ENCODE measurements around the gene SLC4A8.
A peak's percentile ranks its signal among the peaks of the same experiment; 100 is the strongest.

The SLC4A8 gene

DNA sequence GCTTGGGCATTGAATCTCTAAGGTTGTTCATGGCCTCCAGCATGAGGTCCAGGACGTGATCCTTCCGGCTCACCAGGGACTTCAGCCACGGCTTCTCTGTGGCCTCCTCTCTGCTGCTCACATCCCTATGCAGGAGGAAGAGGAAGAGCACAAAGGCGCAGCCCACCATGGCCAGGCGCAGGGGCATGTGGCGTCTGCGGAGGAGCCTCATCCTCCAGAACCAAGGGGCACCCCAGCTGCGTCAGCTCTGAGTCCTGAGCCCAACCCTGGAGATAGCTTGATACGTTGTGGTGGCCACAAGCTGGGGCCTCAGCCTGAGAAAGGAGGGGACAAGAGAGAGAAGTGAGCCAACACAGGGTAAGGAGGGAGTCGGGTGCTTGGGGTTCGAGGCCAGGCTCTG is 45.1 kb upstream of the SLC4A8 start:
- H4K8ac ChIP-seq (ENCODE audit: low read length) = no peak overlapping the region
- peaks cover 0 to 6% of the 10 kb centered on the region in 2 experiments for H3K36me3 ChIP-seq (ENCODE audit: control insufficient read depth in 1 of 2, insufficient read depth in 2 of 2, low read depth in 1 of 2, low read length in 2 of 2)
- 99% methylated on average over 9 of the region's 11 CpGs for WGBS
- peaks cover 12% of the 10 kb centered on the region for H3K4me1 ChIP-seq (ENCODE audit: control insufficient read depth, insufficient read depth, low read depth, low read length)
- no peak overlapping the region for H2BK120ac ChIP-seq (ENCODE audit: low read depth, low read length)
- H3K79me1 ChIP-seq (replicated peaks; ENCODE audit: low read length, poor library complexity, severe bottlenecking) = no peaks in the 10 kb centered on the region
- H2AFZ ChIP-seq (ENCODE audit: low read depth, low read length) = no peak overlapping the region
- H2BK12ac ChIP-seq (ENCODE audit: low read length in 2 of 2) = no peak overlapping the region
- no peak overlapping the region for H3K4ac ChIP-seq (ENCODE audit: low read depth in 1 of 2, low read length in 2 of 2)
- no peak overlapping the region for H3K27ac ChIP-seq (ENCODE audit: low read length, poor library complexity, severe bottlenecking)
- DNase-seq = no peak
- no peak overlapping the region for H3K14ac ChIP-seq (ENCODE audit: low read length in 2 of 2)
- H2BK15ac ChIP-seq (ENCODE audit: low read depth, poor library complexity, severe bottlenecking) = no peak overlapping the region
- H3K18ac ChIP-seq (ENCODE audit: low read depth in 1 of 2, low read length in 2 of 2) = no peak overlapping the region
- H2BK5ac ChIP-seq (ENCODE audit: low read depth, low read length, poor library complexity, severe bottlenecking) = no peak overlapping the region
- peak overlapping the region; percentile 35 for H2AK5ac ChIP-seq (ENCODE audit: low read length, severe bottlenecking)
- no peak overlapping the region for H3K23ac ChIP-seq (ENCODE audit: low read length in 2 of 2)
- peaks cover 0 to 6% of the 10 kb centered on the region in 2 experiments for H3K27me3 ChIP-seq (ENCODE audit: control insufficient read depth in 1 of 2, insufficient read depth in 1 of 2, low read length in 2 of 2)
- H3K9ac ChIP-seq (ENCODE audit: low read length) = no peak overlapping the region
- no peak overlapping the region for H3K4me2 ChIP-seq (ENCODE audit: low read length, poor library complexity, severe bottlenecking)
- H4K91ac ChIP-seq (ENCODE audit: low read length) = no peak overlapping the region
- H3K9me3 ChIP-seq (ENCODE audit: control insufficient read depth, low read length) = no peaks in the 10 kb centered on the region
- no peak overlapping the region for H3K4me3 ChIP-seq (ENCODE audit: insufficient read depth in 1 of 2, low read depth in 1 of 2, low read length in 2 of 2)

DNA sequence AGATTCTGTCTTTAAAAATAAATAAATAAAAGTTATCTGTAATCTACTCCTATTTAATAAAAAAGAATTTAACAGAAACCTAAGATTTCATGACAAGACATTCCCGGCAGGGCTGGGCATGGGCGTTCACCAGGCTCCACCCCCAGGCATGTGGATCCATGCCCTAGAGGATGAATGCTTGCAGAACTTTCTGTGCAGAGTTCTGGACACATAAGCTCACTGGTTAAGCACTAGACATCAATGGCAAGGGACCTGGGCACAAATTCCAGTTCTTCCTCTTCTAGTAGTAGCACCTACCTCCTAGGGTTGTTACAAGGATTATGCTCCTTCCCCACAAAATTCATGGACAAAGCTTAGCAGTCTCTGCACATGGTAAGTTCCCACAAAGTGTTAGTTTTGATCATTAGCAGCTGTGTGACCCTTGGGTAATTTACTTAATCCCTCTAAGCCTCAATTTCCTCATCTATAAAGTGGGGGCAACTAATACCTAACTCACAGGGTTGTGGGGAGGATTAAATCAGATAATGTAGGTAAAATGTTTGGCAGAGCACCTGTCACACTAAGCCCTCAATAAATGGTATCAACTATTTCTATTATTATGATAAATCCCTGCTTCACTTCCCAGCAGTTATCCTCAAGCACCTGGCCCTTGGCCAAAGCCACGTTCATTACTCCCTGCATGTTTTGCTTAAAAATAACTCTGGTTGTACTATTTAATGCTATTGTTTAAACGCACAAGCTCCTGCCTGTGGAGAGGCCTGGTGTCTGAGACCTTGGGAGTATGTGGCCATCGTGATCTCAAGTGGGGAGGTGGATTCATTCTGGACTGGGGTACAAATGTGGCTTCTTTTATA is 43.2 kb upstream of the SLC4A8 start:
- H3K23ac ChIP-seq (ENCODE audit: low read length in 2 of 2) = no peak overlapping the region
- no peak overlapping the region for H3K4ac ChIP-seq (ENCODE audit: low read depth in 1 of 2, low read length in 2 of 2)
- no peak overlapping the region for H3K4me2 ChIP-seq (ENCODE audit: low read length, poor library complexity, severe bottlenecking)
- no peaks in the 10 kb centered on the region for H3K9me3 ChIP-seq (ENCODE audit: control insufficient read depth, low read length)
- no peak overlapping the region for H2BK12ac ChIP-seq (ENCODE audit: low read length in 2 of 2)
- H3K18ac ChIP-seq (ENCODE audit: low read depth in 1 of 2, low read length in 2 of 2) = no peak overlapping the region
- no peak overlapping the region for H3K14ac ChIP-seq (ENCODE audit: low read length in 2 of 2)
- DNase-seq = no peak
- H4K8ac ChIP-seq (ENCODE audit: low read length) = peak overlapping the region; percentile 4
- no peak overlapping the region for H4K91ac ChIP-seq (ENCODE audit: low read length)
- H3K36me3 ChIP-seq (ENCODE audit: control insufficient read depth in 1 of 2, insufficient read depth in 2 of 2, low read depth in 1 of 2, low read length in 2 of 2) = peaks cover 0 to 6% of the 10 kb centered on the region in 2 experiments
- H3K79me1 ChIP-seq (replicated peaks; ENCODE audit: low read length, poor library complexity, severe bottlenecking) = no peaks in the 10 kb centered on the region
- no peak overlapping the region for H2BK120ac ChIP-seq (ENCODE audit: low read depth, low read length)
- H3K27me3 ChIP-seq (ENCODE audit: control insufficient read depth in 1 of 2, insufficient read depth in 1 of 2, low read length in 2 of 2) = peaks cover 0 to 6% of the 10 kb centered on the region in 2 experiments
- no peak overlapping the region for H2BK5ac ChIP-seq (ENCODE audit: low read depth, low read length, poor library complexity, severe bottlenecking)
- no peak overlapping the region for H3K9ac ChIP-seq (ENCODE audit: low read length)
- H2AK5ac ChIP-seq (ENCODE audit: low read length, severe bottlenecking) = no peak overlapping the region
- 77% methylated on average over 4 of the region's 5 CpGs for WGBS
- no peak overlapping the region for H2BK15ac ChIP-seq (ENCODE audit: low read depth, poor library complexity, severe bottlenecking)
- no peak overlapping the region for H3K4me3 ChIP-seq (ENCODE audit: insufficient read depth in 1 of 2, low read depth in 1 of 2, low read length in 2 of 2)
- no peak overlapping the region for H3K27ac ChIP-seq (ENCODE audit: low read length, poor library complexity, severe bottlenecking)
- H2AFZ ChIP-seq (ENCODE audit: low read depth, low read length) = no peak overlapping the region
- H3K4me1 ChIP-seq (ENCODE audit: control insufficient read depth, insufficient read depth, low read depth, low read length) = peaks cover 12% of the 10 kb centered on the region

DNA sequence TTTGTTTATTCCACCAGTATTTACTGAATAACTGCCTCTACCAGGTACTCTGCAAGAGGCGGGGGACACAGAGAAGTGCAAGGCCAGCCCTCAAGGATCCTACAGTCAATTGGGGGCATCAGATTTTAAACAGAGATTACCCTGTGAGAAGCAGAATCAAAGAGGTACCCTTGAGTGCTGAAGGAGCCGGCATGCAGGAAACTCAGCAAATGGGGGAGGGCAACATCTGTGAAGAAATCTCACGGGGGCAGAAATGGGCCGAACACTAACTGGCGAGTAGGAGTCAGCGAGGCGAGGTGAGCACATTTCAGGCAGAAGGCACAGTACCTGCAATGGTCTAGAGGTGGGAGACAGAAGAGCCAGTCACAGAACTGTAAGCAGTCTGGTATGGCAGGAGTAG is 42.5 kb upstream of the SLC4A8 start:
- 95% methylated on average over 7 of the region's 7 CpGs for WGBS
- DNase-seq = no peak
- Histone ChIP-seq H4K8ac (ENCODE audit: low read length) (no peak overlapping the region), H3K14ac (ENCODE audit: low read length in 2 of 2) (no peak overlapping the region), H2BK5ac (ENCODE audit: low read depth, low read length, poor library complexity, severe bottlenecking) (no peak overlapping the region), H3K4me2 (ENCODE audit: low read length, poor library complexity, severe bottlenecking) (no peak overlapping the region), H2AK5ac (ENCODE audit: low read length, severe bottlenecking) (no peak overlapping the region), H3K4me1 (ENCODE audit: control insufficient read depth, insufficient read depth, low read depth, low read length) (peaks cover 12% of the 10 kb centered on the region), H4K91ac (ENCODE audit: low read length) (no peak overlapping the region), H3K27ac (ENCODE audit: low read length, poor library complexity, severe bottlenecking) (no peak overlapping the region), H3K4ac (ENCODE audit: low read depth in 1 of 2, low read length in 2 of 2) (no peak overlapping the region), H3K9me3 (ENCODE audit: control insufficient read depth, low read length) (no peaks in the 10 kb centered on the region), H3K27me3 (ENCODE audit: control insufficient read depth in 1 of 2, insufficient read depth in 1 of 2, low read length in 2 of 2) (peaks cover 0 to 4% of the 10 kb centered on the region in 2 experiments), H2BK120ac (ENCODE audit: low read depth, low read length) (no peak overlapping the region), H3K36me3 (ENCODE audit: control insufficient read depth in 1 of 2, insufficient read depth in 2 of 2, low read depth in 1 of 2, low read length in 2 of 2) (peaks cover 0 to 3% of the 10 kb centered on the region in 2 experiments), H2AFZ (ENCODE audit: low read depth, low read length) (no peak overlapping the region), H3K79me1 (replicated peaks; ENCODE audit: low read length, poor library complexity, severe bottlenecking) (no peaks in the 10 kb centered on the region), H2BK15ac (ENCODE audit: low read depth, poor library complexity, severe bottlenecking) (no peak overlapping the region), H3K23ac (ENCODE audit: low read length in 2 of 2) (no peak overlapping the region), H3K18ac (ENCODE audit: low read depth in 1 of 2, low read length in 2 of 2) (no peak overlapping the region), H2BK12ac (ENCODE audit: low read length in 2 of 2) (no peak overlapping the region), H3K9ac (ENCODE audit: low read length) (no peak overlapping the region), H3K4me3 (ENCODE audit: insufficient read depth in 1 of 2, low read depth in 1 of 2, low read length in 2 of 2) (no peak overlapping the region)

DNA sequence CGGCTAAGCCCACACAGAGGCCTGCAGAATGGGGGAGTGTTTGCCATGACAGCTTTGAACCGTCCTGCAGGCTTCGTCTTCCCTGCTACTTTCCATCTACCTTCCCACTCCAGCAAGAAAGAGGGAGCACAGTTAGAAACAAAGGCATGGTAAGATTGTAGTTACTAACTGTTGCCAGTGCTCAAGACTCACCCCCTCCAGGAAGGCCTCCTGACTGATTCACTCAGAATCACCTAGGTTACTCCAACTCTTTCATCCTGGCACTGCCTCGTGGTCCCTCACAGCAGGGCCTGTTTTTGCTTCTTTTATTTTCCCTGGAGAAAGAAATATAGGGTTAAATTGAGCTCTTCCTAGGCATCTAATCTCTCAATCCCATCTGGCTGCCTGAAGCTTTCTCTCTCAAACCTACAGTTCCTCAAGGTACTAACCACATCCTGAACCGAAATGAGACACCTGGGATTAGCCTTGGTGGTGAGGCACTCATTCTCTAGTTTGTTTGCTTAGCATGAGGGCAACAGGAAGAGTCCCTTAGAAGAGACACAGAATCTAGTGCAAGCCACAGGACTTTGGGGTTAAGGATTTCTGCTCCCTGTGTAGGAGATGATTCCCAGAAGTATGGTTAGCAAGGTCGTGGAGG is 41.2 kb upstream of the SLC4A8 start:
- Histone ChIP-seq H2AK5ac (ENCODE audit: low read length, severe bottlenecking) (no peak overlapping the region), H3K4me3 (ENCODE audit: insufficient read depth in 1 of 2, low read depth in 1 of 2, low read length in 2 of 2) (no peak overlapping the region), H3K36me3 (ENCODE audit: control insufficient read depth in 1 of 2, insufficient read depth in 2 of 2, low read depth in 1 of 2, low read length in 2 of 2) (peaks cover 0 to 3% of the 10 kb centered on the region in 2 experiments), H3K79me1 (replicated peaks; ENCODE audit: low read length, poor library complexity, severe bottlenecking) (no peaks in the 10 kb centered on the region), H3K4ac (ENCODE audit: low read depth in 1 of 2, low read length in 2 of 2) (no peak overlapping the region), H3K9me3 (ENCODE audit: control insufficient read depth, low read length) (no peaks in the 10 kb centered on the region), H3K14ac (ENCODE audit: low read length in 2 of 2) (no peak overlapping the region), H3K23ac (ENCODE audit: low read length in 2 of 2) (no peak overlapping the region), H2BK120ac (ENCODE audit: low read depth, low read length) (no peak overlapping the region), H3K4me1 (ENCODE audit: control insufficient read depth, insufficient read depth, low read depth, low read length) (peaks cover 16% of the 10 kb centered on the region), H2AFZ (ENCODE audit: low read depth, low read length) (no peak overlapping the region), H4K91ac (ENCODE audit: low read length) (no peak overlapping the region), H3K27ac (ENCODE audit: low read length, poor library complexity, severe bottlenecking) (no peak overlapping the region), H2BK5ac (ENCODE audit: low read depth, low read length, poor library complexity, severe bottlenecking) (no peak overlapping the region), H3K18ac (ENCODE audit: low read depth in 1 of 2, low read length in 2 of 2) (no peak overlapping the region), H3K9ac (ENCODE audit: low read length) (no peak overlapping the region), H3K4me2 (ENCODE audit: low read length, poor library complexity, severe bottlenecking) (no peak overlapping the region), H4K8ac (ENCODE audit: low read length) (no peak overlapping the region), H2BK15ac (ENCODE audit: low read depth, poor library complexity, severe bottlenecking) (no peak overlapping the region), H3K27me3 (ENCODE audit: control insufficient read depth in 1 of 2, insufficient read depth in 1 of 2, low read length in 2 of 2) (no peaks in the 10 kb centered on the region), H2BK12ac (ENCODE audit: low read length in 2 of 2) (no peak overlapping the region)
- WGBS = 90% methylated on average over 4 of the region's 6 CpGs
- DNase-seq = no peak
